ENCODE data around the gene APIP. TPM values are rescaled to one million over a fixed set of nuclear protein-coding genes. Genes with fewer than 3 reads are reported as not detected.

Gene APIP
- total and polyA plus RNA-seq, 7 donors: 33.0 to 68.5 (median 43.9) TPM

GRCh38 chr11:34856251-34856650 is 59.9 kb downstream of the APIP start:
- no peak for DNase-seq
- Histone ChIP-seq H3K36me3 (no peaks in the 10 kb centered on the region), H3K27ac (no peak overlapping the region), H3K27me3 (no peaks in the 10 kb centered on the region), H3K4me3 (no peak overlapping the region), H3K9me3 (no peaks in the 10 kb centered on the region), H3K4me1 (peaks cover 0 to 9% (median 3%) of the 10 kb centered on the region in 4 donors)
- TF ChIP-seq EP300 (IDR thresholded peaks at IDR 0.05) (no peak), POLR2AphosphoS5 (IDR thresholded peaks at IDR 0.05) (no peak), CTCF (IDR thresholded peaks at IDR 0.05) (no peak), POLR2A (IDR thresholded peaks at IDR 0.05) (no peak)
- intact Hi-C loops (cut with DNase I): no loop called here
- WGBS, 2 donors: 19 to 55% methylated on average over 1 of the region's 1 CpG

- H3K9me3 ChIP-seq: no peaks in the 10 kb centered on the region
- TF ChIP-seq POLR2AphosphoS5 (IDR thresholded peaks at IDR 0.05): no peak
- no peaks in the 10 kb centered on the region for H3K27me3 ChIP-seq
- intact Hi-C loops (cut with DNase I): no loop called here
- WGBS, 2 donors: 12 to 71% methylated on average over 3 of the region's 3 CpGs
- DNase-seq: no peak
- H3K27ac ChIP-seq: no peak overlapping the region
- no peak overlapping the region for H3K4me3 ChIP-seq
- H3K4me1 ChIP-seq: peaks cover 0 to 9% (median 3%) of the 10 kb centered on the region in 4 donors
- H3K36me3 ChIP-seq: no peaks in the 10 kb centered on the region
These were observed 60.5 kb downstream of the APIP start for GRCh38 chr11:34855754-34856095.

- no peaks in the 10 kb centered on the region for H3K36me3 ChIP-seq
- H3K27ac ChIP-seq: no peak overlapping the region
- peaks cover 0 to 9% (median 3%) of the 10 kb centered on the region in 4 donors for H3K4me1 ChIP-seq
- TF ChIP-seq CTCF (IDR thresholded peaks at IDR 0.05) (no peak), POLR2A (IDR thresholded peaks at IDR 0.05) (no peak), POLR2AphosphoS5 (IDR thresholded peaks at IDR 0.05) (no peak), EP300 (IDR thresholded peaks at IDR 0.05) (no peak)
- no peak overlapping the region for H3K4me3 ChIP-seq
- intact Hi-C loops (cut with DNase I): no loop called here
- DNase-seq: no peak
- 13 to 53% methylated on average over 5 of the region's 5 CpGs for WGBS, 2 donors
- no peaks in the 10 kb centered on the region for H3K9me3 ChIP-seq
- H3K27me3 ChIP-seq: no peaks in the 10 kb centered on the region
These were observed 61.0 kb downstream of the APIP start for GRCh38 chr11:34855021-34855753.

- Histone ChIP-seq H3K4me1 (no peaks in the 10 kb centered on the region), H3K36me3 (no peaks in the 10 kb centered on the region), H3K4me3 (no peak overlapping the region), H3K27me3 (no peaks in the 10 kb centered on the region), H3K9me3 (no peaks in the 10 kb centered on the region), H3K27ac (no peak overlapping the region)
- DNase-seq: no peak
- intact Hi-C loops (cut with DNase I): no loop called here
- no peak for TF ChIP-seq POLR2A (IDR thresholded peaks at IDR 0.05)
- TF ChIP-seq POLR2AphosphoS5 (IDR thresholded peaks at IDR 0.05): no peak
- no peak for TF ChIP-seq CTCF (IDR thresholded peaks at IDR 0.05)
- no peak for TF ChIP-seq EP300 (IDR thresholded peaks at IDR 0.05)
These were observed 64.3 kb downstream of the APIP start for GRCh38 chr11:34851916-34852315.

GRCh38 chr11:34850334-34850733 is 65.8 kb downstream of the APIP start:
- TF ChIP-seq POLR2AphosphoS5 (IDR thresholded peaks at IDR 0.05): no peak
- no peak for TF ChIP-seq EP300 (IDR thresholded peaks at IDR 0.05)
- no peak for TF ChIP-seq POLR2A (IDR thresholded peaks at IDR 0.05)
- Histone ChIP-seq H3K36me3 (no peaks in the 10 kb centered on the region), H3K4me3 (no peak overlapping the region), H3K27me3 (no peaks in the 10 kb centered on the region), H3K9me3 (no peaks in the 10 kb centered on the region), H3K27ac (no peak overlapping the region), H3K4me1 (no peaks in the 10 kb centered on the region)
- WGBS, 2 donors: 19 to 64% methylated on average over 4 of the region's 4 CpGs
- intact Hi-C loops (cut with DNase I): no loop called here
- DNase-seq: no peak

- Histone ChIP-seq H3K27ac (no peak overlapping the region), H3K27me3 (no peaks in the 10 kb centered on the region), H3K4me3 (no peak overlapping the region), H3K4me1 (no peaks in the 10 kb centered on the region), H3K9me3 (no peaks in the 10 kb centered on the region), H3K36me3 (no peaks in the 10 kb centered on the region)
- no peak for TF ChIP-seq CTCF (IDR thresholded peaks at IDR 0.05)
- TF ChIP-seq POLR2A (IDR thresholded peaks at IDR 0.05): no peak
- no peak for TF ChIP-seq EP300 (IDR thresholded peaks at IDR 0.05)
- no peak for TF ChIP-seq POLR2AphosphoS5 (IDR thresholded peaks at IDR 0.05)
- WGBS, 2 donors: 95% methylated on average over 3 of the region's 3 CpGs
- intact Hi-C loops (cut with DNase I): no loop called here
- no peak for DNase-seq
These were observed 69.7 kb downstream of the APIP start for GRCh38 chr11:34846467-34846866.

Measured in sigmoid colon (tissue), 7 donors.